HG03103 (cell line): Measurements from ENCODE around the gene SNCB.

Experiments used
- ATAC-seq: cut with Tn5 transposase; IDR thresholded peaks from one replicate; pipeline ENCODE4 v1.9.1; 2021; ENCODE audit warnings: low read depth; ENCODE audit not compliant: unreplicated experiment

SNCB gene

GRCh38 chr5:176578391-176578808, 51.9 kb downstream of the SNCB start:
- ATAC-seq = peak; percentile 53

DNA sequence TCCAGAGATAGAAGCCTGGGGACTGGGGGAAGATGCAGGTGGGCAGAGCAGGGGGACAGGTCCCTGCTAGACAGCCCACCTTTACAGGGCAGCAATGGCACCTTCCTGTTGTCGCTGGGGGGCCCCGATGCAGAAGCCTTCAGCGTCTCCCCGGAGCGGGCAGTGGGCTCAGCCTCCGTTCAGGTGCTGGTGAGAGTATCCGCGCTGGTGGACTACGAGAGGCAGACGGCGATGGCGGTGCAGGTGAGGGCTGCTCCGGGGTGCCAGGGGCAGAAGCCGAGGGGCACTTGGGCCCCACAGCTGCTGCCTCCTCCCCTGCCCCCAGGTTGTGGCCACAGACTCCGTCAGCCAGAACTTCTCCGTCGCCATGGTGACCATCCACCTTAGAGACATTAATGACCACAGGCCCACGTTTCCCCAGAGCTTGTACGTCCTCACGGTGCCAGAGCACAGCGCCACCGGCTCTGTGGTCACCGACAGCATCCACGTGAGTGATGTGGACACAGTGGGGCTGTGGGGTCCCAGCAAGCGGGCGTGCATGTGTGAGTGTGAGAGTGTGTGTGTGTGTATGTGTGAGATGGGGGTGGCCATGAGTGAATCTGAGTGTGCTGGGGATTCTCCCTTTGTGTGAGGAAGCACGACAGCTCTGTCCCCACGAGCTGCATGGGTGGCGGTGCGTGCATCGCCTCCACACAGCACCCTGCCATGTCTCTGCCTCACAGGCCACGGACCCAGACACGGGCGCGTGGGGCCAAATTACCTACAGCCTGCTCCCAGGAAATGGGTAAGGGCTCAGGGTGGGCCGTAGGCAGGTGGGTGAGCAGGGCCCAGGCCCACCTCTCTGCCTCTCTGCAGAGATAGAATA, 52.8 kb downstream of the SNCB start:
- no peak for ATAC-seq

GRCh38 chr5:176575488-176576422, 54.6 kb downstream of the SNCB start:
- ATAC-seq = no peak

DNA sequence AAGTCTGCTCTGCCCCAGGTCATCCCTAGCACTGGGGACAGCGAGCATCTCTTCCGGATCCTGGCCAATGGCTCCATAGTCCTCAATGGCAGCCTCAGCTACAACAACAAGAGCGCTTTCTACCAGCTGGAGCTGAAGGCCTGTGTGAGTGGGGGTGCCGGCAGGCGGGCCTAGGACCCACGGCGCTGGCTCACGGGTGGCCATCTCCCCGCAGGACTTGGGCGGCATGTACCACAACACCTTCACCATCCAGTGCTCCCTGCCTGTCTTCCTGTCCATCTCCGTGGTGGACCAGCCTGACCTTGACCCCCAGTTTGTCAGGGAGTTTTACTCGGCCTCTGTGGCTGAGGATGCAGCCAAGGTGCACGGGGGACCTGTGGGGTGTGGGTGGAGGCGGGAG, 55.3 kb downstream of the SNCB start:
- ATAC-seq = no peak

DNA sequence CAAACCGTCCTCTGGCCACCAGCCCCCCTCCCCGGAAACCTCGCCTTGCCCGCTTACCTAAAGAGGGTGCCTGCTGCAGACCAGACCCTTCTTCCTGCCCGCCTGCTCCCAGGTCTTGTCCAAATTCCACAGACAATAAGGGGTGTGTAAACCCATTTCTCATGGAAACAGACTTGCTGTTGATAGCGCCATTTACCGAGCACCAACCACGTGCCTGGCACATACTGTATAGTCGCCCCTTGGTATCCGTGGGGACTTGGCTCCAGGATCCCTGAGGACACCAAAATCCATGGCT, 56.1 kb downstream of the SNCB start:
- no peak for ATAC-seq

GRCh38 chr5:176573564-176574296, 56.6 kb downstream of the SNCB start:
- peak; percentile 58 for ATAC-seq
